GM19025 (cell line): Measurements from ENCODE around the gene PSMD3.

ENCODE experiments used
- ATAC-seq: cut with Tn5 transposase; IDR thresholded peaks from one replicate; pipeline ENCODE4 v1.9.1; 2021; ENCODE audit warnings: mild to moderate bottlenecking, low read depth, moderate library complexity; ENCODE audit not compliant: unreplicated experiment

Gene PSMD3

GRCh38 chr17:40019140-40019991, 38.8 kb downstream of the PSMD3 start:
- no peak for ATAC-seq

- no peak for ATAC-seq
These were observed 39.5 kb downstream of the PSMD3 start for GRCh38 chr17:40020146-40020545.

GRCh38 chr17:40021451-40021971, 40.9 kb downstream of the PSMD3 start:
- no peak for ATAC-seq

- no peak for ATAC-seq
These were observed 41.9 kb downstream of the PSMD3 start for GRCh38 chr17:40022497-40022896.

- ATAC-seq = no peak
These were observed 42.4 kb downstream of the PSMD3 start for GRCh38 chr17:40022961-40023541.

- ATAC-seq = no peak
These were observed 43.1 kb downstream of the PSMD3 start for GRCh38 chr17:40023590-40024292.

GRCh38 chr17:40024901-40025300, 44.3 kb downstream of the PSMD3 start:
- no peak for ATAC-seq

- no peak for ATAC-seq
These were observed 45.0 kb downstream of the PSMD3 start for GRCh38 chr17:40025559-40025958.

- no peak for ATAC-seq
These were observed 45.6 kb downstream of the PSMD3 start for GRCh38 chr17:40025991-40026815.

- no peak for ATAC-seq
These were observed 46.4 kb downstream of the PSMD3 start for GRCh38 chr17:40026816-40027613.

- no peak for ATAC-seq
These were observed 47.0 kb downstream of the PSMD3 start for GRCh38 chr17:40027614-40028012.

GRCh38 chr17:40028595-40028994, 48.0 kb downstream of the PSMD3 start:
- no peak for ATAC-seq

- ATAC-seq = no peak
These were observed 51.1 kb downstream of the PSMD3 start for GRCh38 chr17:40031706-40032105.

- ATAC-seq = no peak
These were observed 52.0 kb downstream of the PSMD3 start for GRCh38 chr17:40032322-40033320.

GRCh38 chr17:40033339-40033738, 52.7 kb downstream of the PSMD3 start:
- no peak for ATAC-seq

GRCh38 chr17:40034426-40035161, 54.0 kb downstream of the PSMD3 start:
- no peak for ATAC-seq

GRCh38 chr17:40035162-40035559, 54.6 kb downstream of the PSMD3 start:
- no peak for ATAC-seq
